MM.1S (cell line): ENCODE data around the gene CRADD.

Experiments
- DNase-seq: peaks from one replicate; pipeline ENCODE4 v3.0.0-alpha.2; 2015
- H2AFZ ChIP-seq: fragments of 300-600 bp; sonication (generic); 2 replicates; pipeline ENCODE4 v1.6.0; 2016; ENCODE audit warnings: antibody characterized with exemption, low read length
- H3F3A ChIP-seq: fragments of 300-600 bp; sonication (generic); 2 replicates; pipeline ENCODE4 v1.6.1; 2016; ENCODE audit warnings: mild to moderate bottlenecking, antibody characterized with exemption, low read length, moderate library complexity, mixed read lengths; ENCODE audit not compliant: insufficient read depth
- H3K27ac ChIP-seq: fragments of 300-600 bp; sonication (generic); 2 replicates; pipeline ENCODE4 v1.5.1; 2016; ENCODE audit warnings: mild to moderate bottlenecking, low read length
- H3K27me3 ChIP-seq: fragments of 300-600 bp; sonication (generic); replicated peaks from 2 replicates; pipeline ENCODE4 v1.6.0; 2016; ENCODE audit warnings: low read length; ENCODE audit not compliant: insufficient read depth
- H3K36me3 ChIP-seq: fragments of 300-600 bp; sonication (generic); replicated peaks from 2 replicates; pipeline ENCODE4 v1.6.1; 2016; ENCODE audit warnings: mild to moderate bottlenecking, low read length, mixed read lengths; ENCODE audit not compliant: insufficient read depth
- H3K4me1 ChIP-seq: fragments of 300-600 bp; sonication (generic); 2 replicates; pipeline ENCODE4 v1.6.1; 2016; ENCODE audit warnings: low read length, mixed read lengths
- H3K4me2 ChIP-seq: fragments of 300-600 bp; sonication (generic); 2 replicates; pipeline ENCODE4 v1.6.0; 2016; ENCODE audit warnings: low read depth, low read length
- H3K4me3 ChIP-seq: fragments of 300-600 bp; sonication (generic); 2 replicates; pipeline ENCODE4 v1.5.1; 2016; ENCODE audit warnings: low read length, mixed read lengths
- H3K79me2 ChIP-seq: fragments of 300-600 bp; sonication (generic); 2 replicates; pipeline ENCODE4 v1.6.1; 2016; ENCODE audit warnings: mixed run types, low read length, mixed read lengths
- H3K9ac ChIP-seq: fragments of 300-600 bp; sonication (generic); 2 replicates; pipeline ENCODE4 v1.6.1; 2016; ENCODE audit warnings: low read length, mixed read lengths
- H3K9me2 ChIP-seq: fragments of 300-600 bp; sonication (generic); replicated peaks from 2 replicates; pipeline ENCODE4 v1.6.1; 2016; ENCODE audit warnings: mild to moderate bottlenecking, low read length, mixed read lengths; ENCODE audit not compliant: insufficient read depth
- H3K9me3 ChIP-seq: fragments of 300-600 bp; sonication (generic); replicated peaks from 2 replicates; pipeline ENCODE4 v1.6.1; 2016; ENCODE audit warnings: mild to moderate bottlenecking, low read length, mixed read lengths; ENCODE audit not compliant: insufficient read depth
- H4K20me1 ChIP-seq: fragments of 300-600 bp; sonication (generic); 2 replicates; pipeline ENCODE4 v1.6.1; 2016; ENCODE audit warnings: mild to moderate bottlenecking, low read length, moderate library complexity, mixed read lengths; ENCODE audit not compliant: insufficient read depth
- CTCF ChIP-seq: fragments of 300-600 bp; sonication (generic); IDR thresholded peaks from 2 replicates; pipeline ENCODE4 v1.5.1; 2016; ENCODE audit warnings: antibody characterized with exemption, low read length, mixed read lengths
- EZH2 ChIP-seq: fragments of 300-600 bp; sonication (generic); optimal IDR thresholded peaks from 2 replicates; pipeline ENCODE3; 2017; ENCODE audit warnings: low read depth, mild to moderate bottlenecking, antibody characterized with exemption, low read length, mixed read lengths
- EZH2phosphoT487 ChIP-seq: fragments of 300-600 bp; sonication (generic); IDR thresholded peaks from 2 replicates; pipeline ENCODE4 v1.6.1; 2018; ENCODE audit warnings: antibody characterized with exemption, low read length

The CRADD gene

GRCh38 chr12:93740751-93741150 lies 63.6 kb downstream of the CRADD start:
- no peaks in the 10 kb centered on the region for H3K27me3 ChIP-seq
- no peaks in the 10 kb centered on the region for H3K9me3 ChIP-seq
- peak overlapping the region; percentile 89; the same call in 1 of the 2 replicates for H2AFZ ChIP-seq
- no peaks in the 10 kb centered on the region for H3K79me2 ChIP-seq
- no peak overlapping the region for H3K27ac ChIP-seq
- H3K9ac ChIP-seq, result no peak overlapping the region; the same call in 1 of the 2 replicates
- 0 out of 2 replicates have a peak, but pooled peaks cover 11% of the 10 kb centered on the region for H3F3A ChIP-seq
- TF ChIP-seq EZH2phosphoT487 (no peak), EZH2 (no peak), CTCF (no peak)
- no peaks in the 10 kb centered on the region for H3K36me3 ChIP-seq
- peak; percentile 53 for DNase-seq
- no peaks in the 10 kb centered on the region for H3K9me2 ChIP-seq
- H4K20me1 ChIP-seq, result no peaks in the 10 kb centered on the region
- H3K4me1 ChIP-seq, result no peaks in the 10 kb centered on the region
- H3K4me2 ChIP-seq, result peak overlapping the region; percentile 88
- peak overlapping the region; percentile 79 for H3K4me3 ChIP-seq

GRCh38 chr12:93741659-93742109 lies 64.5 kb downstream of the CRADD start:
- TF ChIP-seq EZH2phosphoT487 (no peak), CTCF (no peak), EZH2 (no peak)
- peak overlapping the region; percentile 33; the same call in 1 of the 2 replicates for H3K27ac ChIP-seq
- no peaks in the 10 kb centered on the region for H3K9me3 ChIP-seq
- H3K4me1 ChIP-seq, result no peaks in the 10 kb centered on the region
- no peaks in the 10 kb centered on the region for H3K27me3 ChIP-seq
- H3K4me2 ChIP-seq, result peak overlapping the region; percentile 88
- peak overlapping the region; percentile 79 for H3K4me3 ChIP-seq
- peak overlapping the region; percentile 53 for H3K9ac ChIP-seq
- no peaks in the 10 kb centered on the region for H3K9me2 ChIP-seq
- no peaks in the 10 kb centered on the region for H4K20me1 ChIP-seq
- no peak for DNase-seq
- no peaks in the 10 kb centered on the region for H3K79me2 ChIP-seq
- no peaks in the 10 kb centered on the region for H3K36me3 ChIP-seq
- H2AFZ ChIP-seq, result peak overlapping the region; percentile 89
- 0 out of 2 replicates have a peak, but pooled peaks cover 11% of the 10 kb centered on the region for H3F3A ChIP-seq

GRCh38 chr12:93742110-93742934 lies 65.1 kb downstream of the CRADD start:
- no peaks in the 10 kb centered on the region for H3K36me3 ChIP-seq
- 0 out of 2 replicates have a peak, but pooled peaks cover 11% of the 10 kb centered on the region for H3F3A ChIP-seq
- no peaks in the 10 kb centered on the region for H3K9me2 ChIP-seq
- peak; percentile 76 for DNase-seq
- peak overlapping the region; percentile 89 for H2AFZ ChIP-seq
- TF ChIP-seq EZH2, result no peak
- TF ChIP-seq CTCF, result peak; percentile 31
- H3K79me2 ChIP-seq, result no peaks in the 10 kb centered on the region
- H3K4me1 ChIP-seq, result no peaks in the 10 kb centered on the region
- no peaks in the 10 kb centered on the region for H3K9me3 ChIP-seq
- H3K27me3 ChIP-seq, result no peaks in the 10 kb centered on the region
- H3K9ac ChIP-seq, result peak overlapping the region; percentile 56
- H4K20me1 ChIP-seq, result no peaks in the 10 kb centered on the region
- H3K27ac ChIP-seq, result peak overlapping the region; percentile 36; the same call in 1 of the 2 replicates
- peak overlapping the region; percentile 88 for H3K4me2 ChIP-seq
- H3K4me3 ChIP-seq, result peak overlapping the region; percentile 79
